ENCODE data around the gene ZSCAN10. TPM values are rescaled to one million over a fixed set of nuclear protein-coding genes. Genes with fewer than 3 reads are reported as not detected.
"Not testable (repeated sequence)": the region's sequence is repeated elsewhere in the genome, so short reads cannot be mapped to it uniquely, and the experiment has no call there.

ZSCAN10 gene
- total and polyA plus RNA-seq, 10 donors: 0.02 to 0.85 (median 0.06) TPM; not detected in 7

GRCh38 chr16:3056336-3057180, 42.5 kb downstream of the ZSCAN10 start:
- H3K9me3 ChIP-seq: no peaks in the 10 kb centered on the region
- TF ChIP-seq CTCF (IDR thresholded peaks at IDR 0.05 in 8 of 11, conservative IDR thresholded peaks at IDR 0.05 in 3 of 11): no peak
- TF ChIP-seq POLR2AphosphoS5 (IDR thresholded peaks at IDR 0.05): peak in 1 of 3 donors; percentile 50
- DNase-seq: peak; percentile 64
- no peaks in the 10 kb centered on the region for H3K27me3 ChIP-seq (replicated peaks in 1 of 7)
- intact Hi-C loops (cut with DNase I; ENCODE audit: low total_unique reads): loop anchor here (5.0 to 10.0 kb wide), 2 partner anchors 71 to 108 kb away; no protein-coding TSS in a partner anchor
- peaks cover 0 to 44% (median 0%) of the 10 kb centered on the region in 6 donors for H3K36me3 ChIP-seq
- peaks cover 21 to 85% (median 56%) of the 10 kb centered on the region in 6 donors for H3K4me1 ChIP-seq
- peak overlapping the region in 6 of 8 donors; percentile 15 to 96 (median 82) for H3K27ac ChIP-seq
- 78 to 92% (median 85%) methylated on average over 17 to 19 of the region's 19 CpGs for WGBS, 5 donors
- H3K4me3 ChIP-seq: peak overlapping the region in 1 of 8 donors; percentile 13

- peak overlapping the region in 3 of 8 donors; percentile 1 to 50 (median 6) for H3K4me3 ChIP-seq
- intact Hi-C loops (cut with DNase I; ENCODE audit: low total_unique reads): loop anchor here (5.0 to 10.0 kb wide), 2 partner anchors 72 to 109 kb away; no protein-coding TSS in a partner anchor
- peaks cover 0 to 44% (median 0%) of the 10 kb centered on the region in 6 donors for H3K36me3 ChIP-seq
- peak in 1 of 3 donors; percentile 32 for TF ChIP-seq POLR2AphosphoS5 (IDR thresholded peaks at IDR 0.05)
- not testable (repeated sequence) for H3K27me3 ChIP-seq (replicated peaks in 1 of 7); H3K9me3 ChIP-seq
- peak overlapping the region in 7 of 8 donors; percentile 68 to 96 (median 80) for H3K27ac ChIP-seq
- peaks cover 21 to 85% (median 55%) of the 10 kb centered on the region in 6 donors for H3K4me1 ChIP-seq
- WGBS, 5 donors: 77 to 84% (median 81%) methylated on average over 8 to 9 of the region's 9 CpGs
- peak; percentile 79 for DNase-seq
Observed at GRCh38 chr16:3055734-3056115, 43.4 kb downstream of the ZSCAN10 start.

- peaks cover 0 to 4% (median 0%) of the 10 kb centered on the region in 7 donors for H3K27me3 ChIP-seq (replicated peaks in 1 of 7)
- peak; percentile 41 to 81 (median 76) for TF ChIP-seq POLR2AphosphoS5 (IDR thresholded peaks at IDR 0.05)
- TF ChIP-seq CTCF (IDR thresholded peaks at IDR 0.05 in 8 of 11, conservative IDR thresholded peaks at IDR 0.05 in 3 of 11): no peak
- peaks cover 0 to 46% (median 0%) of the 10 kb centered on the region in 6 donors for H3K36me3 ChIP-seq
- peak overlapping the region in 3 of 8 donors; percentile 6 to 50 (median 17) for H3K4me3 ChIP-seq
- H3K4me1 ChIP-seq: peaks cover 19 to 85% (median 51%) of the 10 kb centered on the region in 6 donors
- WGBS, 5 donors: 46 to 61% (median 48%) methylated on average over 17 of the region's 17 CpGs
- intact Hi-C loops (cut with DNase I; ENCODE audit: low total_unique reads): loop anchor here (5.0 to 10.0 kb wide), 2 partner anchors 72 to 110 kb away; no protein-coding TSS in a partner anchor
- H3K9me3 ChIP-seq: no peaks in the 10 kb centered on the region
- DNase-seq: peak; percentile 86
- peak overlapping the region; percentile 37 to 96 (median 76) for H3K27ac ChIP-seq
Observed at GRCh38 chr16:3054965-3055733, 43.9 kb downstream of the ZSCAN10 start.

GRCh38 chr16:3053330-3053710, 45.8 kb downstream of the ZSCAN10 start:
- peak overlapping the region in 7 of 8 donors; percentile 46 to 95 (median 73) for H3K27ac ChIP-seq
- 58 to 93% (median 76%) methylated on average over 6 to 13 of the region's 13 CpGs for WGBS, 5 donors
- peak in 1 of 3 donors; percentile 50 for TF ChIP-seq POLR2AphosphoS5 (IDR thresholded peaks at IDR 0.05)
- H3K4me3 ChIP-seq: peak overlapping the region in 1 of 8 donors; percentile 37
- H3K36me3 ChIP-seq: peaks cover 0 to 46% (median 0%) of the 10 kb centered on the region in 6 donors
- not testable (repeated sequence) for DNase-seq, H3K9me3 ChIP-seq
- H3K4me1 ChIP-seq: peaks cover 15 to 85% (median 36%) of the 10 kb centered on the region in 6 donors
- peaks cover 0 to 22% (median 0%) of the 10 kb centered on the region in 7 donors for H3K27me3 ChIP-seq (replicated peaks in 1 of 7)
- intact Hi-C loops (cut with DNase I; ENCODE audit: low total_unique reads): loop anchor here (10.0 kb wide), 1 partner anchor 111 kb away; no protein-coding TSS in a partner anchor

Measured in spleen (tissue), 11 donors.